ENCODE data around the gene UBAP2L.
A peak's percentile ranks its signal among the peaks of the same experiment; 100 is the strongest.
"Not testable (repeated sequence)": the region's sequence is repeated elsewhere in the genome, so short reads cannot be mapped to it uniquely, and the experiment has no call there.

The UBAP2L gene

DNA sequence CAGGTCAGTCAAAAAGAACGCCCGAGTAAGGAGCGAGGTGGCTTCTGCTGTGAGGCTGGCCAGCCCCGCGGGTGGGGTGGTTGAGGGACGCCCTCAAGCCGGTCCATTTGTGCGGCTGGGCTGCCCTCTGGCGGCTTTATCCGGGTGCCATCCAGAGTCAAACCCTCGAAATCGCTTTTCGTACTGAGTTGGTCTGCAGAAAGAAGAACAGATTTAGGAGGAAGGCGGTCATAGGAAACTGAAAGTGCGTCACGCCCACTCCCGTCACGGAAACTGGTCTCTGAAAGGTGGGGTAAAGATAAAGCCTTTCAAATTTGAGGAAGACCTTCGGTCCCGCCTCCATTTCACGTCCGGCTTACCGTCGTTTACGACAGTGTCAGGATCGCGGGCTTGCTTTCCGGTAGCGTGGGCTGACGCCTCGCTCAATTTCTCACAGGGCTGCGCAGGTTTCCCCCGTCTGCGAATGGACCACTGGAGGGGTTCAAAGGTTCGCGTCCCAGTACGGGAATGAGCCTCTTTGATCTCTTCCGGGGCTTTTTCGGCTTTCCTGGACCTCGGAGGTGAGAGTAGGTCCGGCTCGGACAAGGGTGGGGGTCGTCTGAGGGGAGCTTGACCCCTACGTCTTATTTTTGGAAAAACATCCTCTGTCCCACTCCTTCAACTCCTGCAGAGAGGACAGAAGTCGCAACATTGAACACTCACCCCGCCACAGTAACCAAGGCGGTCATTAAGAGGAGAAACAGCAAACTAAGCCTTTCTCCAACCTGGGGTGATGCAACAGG lies 51.7 kb downstream of the UBAP2L start, which contains the start of gene HAX1:
Gene HAX1, plus strand, starts transcription at position 413 of the 782 bp plus-strand sequence. Its CDS starts 95 bp downstream, at position 508.
- no peaks in the 10 kb centered on the region for H3K27me3 ChIP-seq
- H3K4me3 ChIP-seq = peak within 1 kb of the TSS; percentile 77 to 93 (median 84)
- H3K4me2 ChIP-seq = peak within 1 kb of the TSS; percentile 87 to 96 (median 90)
- peak in 2 of 11 experiments; percentile 16 to 66; a peak in 2 of 22 replicates for TF ChIP-seq Cebpa-rat (IDR thresholded peaks at IDR 0.05)
- H3K9me3 ChIP-seq (replicated peaks in 1 of 11) = no peaks in the 10 kb centered on the region
- H3K4me1 ChIP-seq = peaks cover 23 to 37% (median 29%) of the 10 kb centered on the region in 10 experiments
- peak within 1 kb of the TSS; percentile 86 to 92 (median 88) for H3K9ac ChIP-seq
- H3K36me3 ChIP-seq = peaks cover 54 to 75% (median 67%) of the 10 kb centered on the region in 11 experiments
- H4K20me1 ChIP-seq = peaks cover 0 to 15% (median 0%) of the 10 kb centered on the region in 11 experiments; a peak in 1 of 22 replicates
- peak within 1 kb of the TSS; percentile 78 to 90 (median 86) for H3K27ac ChIP-seq

DNA sequence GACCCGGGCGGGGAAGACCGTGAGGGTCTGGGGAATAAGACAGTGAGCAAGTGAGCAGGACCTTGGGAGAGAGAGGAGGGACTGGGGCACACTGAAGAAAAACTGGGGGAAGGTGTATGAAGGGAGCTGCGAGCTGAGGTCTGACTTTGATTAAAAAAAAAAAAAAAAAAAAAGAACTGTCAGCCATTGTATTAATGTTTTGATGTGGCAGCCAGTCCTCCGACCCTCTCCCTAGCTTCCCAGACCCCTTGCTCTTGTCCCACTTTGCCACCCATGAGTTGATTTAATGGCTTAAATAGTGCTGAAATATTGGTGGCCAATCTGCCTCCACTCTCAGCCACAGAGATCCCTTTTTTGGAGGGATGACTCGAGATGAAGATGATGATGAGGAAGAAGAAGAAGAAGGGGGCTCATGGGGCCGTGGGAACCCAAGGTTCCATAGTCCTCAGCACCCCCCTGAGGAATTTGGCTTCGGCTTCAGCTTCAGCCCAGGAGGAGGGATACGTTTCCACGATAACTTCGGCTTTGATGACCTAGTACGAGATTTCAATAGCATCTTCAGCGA lies 52.3 kb downstream of the UBAP2L start:
- Histone ChIP-seq H3K36me3 (peaks cover 49 to 75% (median 61%) of the 10 kb centered on the region in 11 experiments), H3K9ac (peak overlapping the region; percentile 86 to 92 (median 88)), H4K20me1 (peaks cover 0 to 14% (median 0%) of the 10 kb centered on the region in 11 experiments; a peak in 1 of 22 replicates), H3K4me1 (peaks cover 23 to 37% (median 29%) of the 10 kb centered on the region in 10 experiments), H3K27ac (peak overlapping the region; percentile 78 to 90 (median 86)), H3K4me3 (peak overlapping the region; percentile 77 to 93 (median 84)), H3K4me2 (peak overlapping the region; percentile 87 to 96 (median 89)), H3K9me3 (replicated peaks in 1 of 11) (no peaks in the 10 kb centered on the region), H3K27me3 (no peaks in the 10 kb centered on the region)
- TF ChIP-seq Cebpa-rat (IDR thresholded peaks at IDR 0.05) = peak in 1 of 11 experiments; percentile 43; a peak in 3 of 22 replicates

DNA sequence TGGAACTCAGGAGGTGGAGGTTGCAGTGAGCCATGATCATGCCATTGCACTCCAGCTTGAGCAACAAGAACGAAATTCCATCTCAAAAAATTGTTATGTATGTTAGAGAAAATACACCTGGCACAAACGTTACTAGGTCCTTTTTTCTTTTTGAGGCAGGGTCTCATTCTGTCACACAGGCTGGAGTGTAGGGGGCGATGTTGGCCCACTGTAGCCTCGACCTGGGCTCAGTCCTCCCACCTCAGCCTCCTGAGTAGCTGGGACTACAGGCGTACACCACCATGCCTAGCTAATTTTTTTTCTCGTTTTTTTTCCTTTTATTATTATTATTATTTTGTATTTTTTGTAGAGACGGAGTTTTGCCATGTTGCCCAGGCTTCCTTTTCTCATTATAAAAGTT lies 56.0 kb downstream of the UBAP2L start:
- Histone ChIP-seq H3K27me3 (no peaks in the 10 kb centered on the region), H3K9me3 (replicated peaks in 1 of 11) (no peaks in the 10 kb centered on the region), H3K36me3 (peaks cover 20 to 46% (median 29%) of the 10 kb centered on the region in 11 experiments), H3K4me2 (no peak overlapping the region), H3K4me1 (peaks cover 12 to 18% (median 16%) of the 10 kb centered on the region in 10 experiments), H3K4me3 (no peak overlapping the region), H3K9ac (no peak overlapping the region), H4K20me1 (no peaks in the 10 kb centered on the region), H3K27ac (no peak overlapping the region)
- TF ChIP-seq Cebpa-rat (IDR thresholded peaks at IDR 0.05) = no peak

DNA sequence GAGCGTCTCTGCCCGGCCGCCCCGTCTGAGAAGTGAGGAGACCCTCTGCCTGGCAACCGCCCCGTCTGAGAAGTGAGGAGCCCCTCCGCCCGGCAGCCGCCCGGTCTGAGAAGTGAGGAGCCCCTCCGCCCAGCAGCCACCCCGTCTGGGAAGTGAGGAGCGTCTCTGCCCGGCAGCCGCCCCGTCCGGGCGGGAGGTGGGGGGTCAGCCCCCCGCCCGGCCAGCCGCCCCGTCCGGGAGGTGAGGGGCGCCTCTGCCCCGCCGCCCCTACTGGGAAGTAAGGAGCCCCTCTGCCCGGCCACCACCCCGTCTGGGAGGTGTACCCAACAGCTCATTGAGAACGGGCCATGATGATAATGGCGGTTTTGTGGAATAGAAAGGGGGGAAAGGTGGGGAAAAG lies 66.8 kb downstream of the UBAP2L start:
- not testable (repeated sequence) for H3K4me3 ChIP-seq, H3K4me2 ChIP-seq, H3K27ac ChIP-seq, H4K20me1 ChIP-seq, H3K27me3 ChIP-seq, H3K9ac ChIP-seq, H3K36me3 ChIP-seq, H3K4me1 ChIP-seq
- H3K9me3 ChIP-seq (replicated peaks in 1 of 11) = peaks cover 0 to 17% (median 4%) of the 10 kb centered on the region in 11 experiments; a peak in 6 of 22 replicates

DNA sequence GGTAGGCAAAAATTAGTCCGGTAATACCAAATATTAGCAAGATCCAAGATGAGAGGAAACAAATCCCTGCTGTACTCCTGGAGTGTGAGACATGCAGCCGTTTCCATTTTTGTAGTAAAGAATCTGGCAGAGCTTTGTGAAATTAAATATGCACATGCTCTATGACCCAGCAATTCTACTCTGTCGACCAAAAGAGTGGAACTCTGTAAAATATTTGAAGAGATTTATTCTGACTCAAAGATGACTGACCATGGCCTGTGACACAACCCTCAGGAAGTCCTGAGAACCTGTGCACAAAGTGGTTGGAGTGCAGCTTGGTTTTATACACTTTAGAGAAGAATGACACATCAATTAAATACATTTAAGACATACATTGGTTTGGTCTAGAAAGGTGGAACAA lies 67.9 kb downstream of the UBAP2L start:
- Histone ChIP-seq H3K4me1 (no peaks in the 10 kb centered on the region), H3K9ac (no peak overlapping the region)

DNA sequence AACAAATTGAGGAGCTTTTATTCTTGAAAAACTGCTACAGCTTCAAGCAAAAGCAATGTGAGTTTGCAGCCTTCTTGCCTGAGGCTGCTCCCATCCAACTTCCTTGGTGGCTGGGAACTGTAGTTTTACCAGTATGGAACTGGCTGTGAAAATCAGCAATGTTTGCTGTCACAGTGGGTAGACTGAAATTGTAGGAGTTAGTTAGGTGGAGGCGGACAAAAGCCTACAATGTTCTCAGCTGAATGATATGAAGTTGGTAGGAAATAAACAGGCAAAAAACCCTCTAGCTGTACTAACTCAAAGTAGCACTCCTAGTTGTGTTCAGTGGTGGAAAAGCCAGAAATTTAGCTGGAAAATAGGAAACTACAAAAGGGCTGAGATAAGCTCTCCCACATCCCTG lies 70.2 kb downstream of the UBAP2L start:
- H3K27ac ChIP-seq = no peak overlapping the region
- no peaks in the 10 kb centered on the region; a peak in 1 of 22 replicates for H3K36me3 ChIP-seq
- no peaks in the 10 kb centered on the region for H3K27me3 ChIP-seq
- no peak for TF ChIP-seq Cebpa-rat (IDR thresholded peaks at IDR 0.05)
- no peak overlapping the region for H3K9ac ChIP-seq
- H3K4me3 ChIP-seq = no peak overlapping the region
- H3K4me2 ChIP-seq = no peak overlapping the region
- H3K9me3 ChIP-seq (replicated peaks in 1 of 11) = peaks cover 20 to 48% (median 27%) of the 10 kb centered on the region in 11 experiments
- no peaks in the 10 kb centered on the region for H4K20me1 ChIP-seq
- no peaks in the 10 kb centered on the region for H3K4me1 ChIP-seq

More for the DNA sequence above, 67.9 kb downstream of the UBAP2L start:
- no peak for TF ChIP-seq Cebpa-rat (IDR thresholded peaks at IDR 0.05)
- H3K36me3 ChIP-seq = no peaks in the 10 kb centered on the region
- H3K9me3 ChIP-seq (replicated peaks in 1 of 11) = peaks cover 0 to 25% (median 6%) of the 10 kb centered on the region in 11 experiments; a peak in 11 of 22 replicates
- H3K4me2 ChIP-seq = no peak overlapping the region
- no peak overlapping the region for H3K4me3 ChIP-seq
- H3K27ac ChIP-seq = no peak overlapping the region
- H3K27me3 ChIP-seq = no peaks in the 10 kb centered on the region
- no peaks in the 10 kb centered on the region for H4K20me1 ChIP-seq

DNA sequence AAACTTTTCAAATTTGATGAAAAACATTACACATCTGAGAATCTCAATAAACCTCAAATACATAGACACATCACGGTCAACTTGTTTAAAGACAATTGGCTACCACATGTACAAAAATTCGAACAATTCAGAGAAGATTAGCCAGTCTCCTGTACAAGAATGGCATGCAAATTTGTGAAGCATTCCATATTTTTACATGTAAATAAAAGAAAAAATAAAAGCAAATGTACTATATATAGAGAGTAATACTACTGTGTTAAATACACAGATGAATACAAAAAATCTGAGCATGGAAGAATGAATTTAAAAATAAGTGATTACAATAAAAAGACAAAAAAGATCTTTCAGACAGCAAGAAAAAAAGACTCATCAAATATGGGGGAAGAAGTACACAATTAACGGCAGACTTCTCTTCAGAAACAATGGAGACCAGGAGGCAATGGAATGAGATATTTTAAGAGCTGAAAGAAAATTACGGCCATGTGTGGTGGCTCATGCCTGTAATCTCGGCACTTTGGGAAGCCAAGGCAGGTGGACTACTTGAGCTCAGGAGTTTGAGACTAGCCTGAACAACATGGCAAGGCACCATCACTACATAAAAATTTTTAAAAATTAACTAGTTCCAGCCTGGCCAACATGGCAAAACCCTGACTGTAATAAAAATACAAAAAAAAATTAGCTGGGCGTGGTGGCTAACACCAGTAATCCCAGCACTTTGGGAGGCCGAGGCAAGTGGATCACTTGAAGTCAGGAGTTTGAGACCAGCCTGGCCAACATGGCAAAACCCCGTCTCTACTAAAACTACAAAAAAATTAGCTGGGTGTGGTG lies 74.9 kb downstream of the UBAP2L start:
- peaks cover 23 to 50% (median 31%) of the 10 kb centered on the region in 11 experiments for H3K9me3 ChIP-seq (replicated peaks in 1 of 11)
- no peak overlapping the region for H3K4me2 ChIP-seq
- H4K20me1 ChIP-seq = no peaks in the 10 kb centered on the region
- H3K36me3 ChIP-seq = no peaks in the 10 kb centered on the region; a peak in 1 of 22 replicates
- H3K9ac ChIP-seq = no peak overlapping the region
- H3K4me1 ChIP-seq = no peaks in the 10 kb centered on the region
- no peaks in the 10 kb centered on the region for H3K27me3 ChIP-seq
- no peak for TF ChIP-seq Cebpa-rat (IDR thresholded peaks at IDR 0.05)
- H3K27ac ChIP-seq = no peak overlapping the region
- 0 out of 20 replicates have a peak overlapping the region, but pooled peaks of 1 of the 10 experiments have one; percentile 7 for H3K4me3 ChIP-seq

DNA sequence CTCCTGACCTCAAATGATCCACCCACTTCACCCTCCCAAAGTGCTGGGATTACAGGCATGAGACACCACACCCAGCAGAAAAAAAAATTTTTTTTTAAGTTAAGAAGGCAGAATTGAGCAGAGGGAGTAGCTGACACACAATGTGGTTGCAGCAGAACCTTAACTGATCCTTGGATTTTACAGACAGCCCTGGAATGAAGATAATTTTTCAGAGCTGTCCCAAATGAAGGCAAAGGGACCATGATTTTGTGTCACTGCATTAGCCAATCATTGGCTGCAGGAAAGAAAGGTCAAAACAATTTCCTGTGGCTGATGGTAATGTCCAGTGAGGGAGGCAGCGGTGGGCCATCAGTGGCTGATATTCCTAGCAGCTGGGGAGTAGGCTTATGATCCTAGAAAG lies 80.8 kb downstream of the UBAP2L start:
- H3K4me3 ChIP-seq = no peak overlapping the region
- no peak overlapping the region for H3K27ac ChIP-seq
- H4K20me1 ChIP-seq = no peaks in the 10 kb centered on the region
- H3K9ac ChIP-seq = no peak overlapping the region
- no peaks in the 10 kb centered on the region for H3K36me3 ChIP-seq
- H3K4me1 ChIP-seq = no peaks in the 10 kb centered on the region
- H3K27me3 ChIP-seq = no peaks in the 10 kb centered on the region
- no peak overlapping the region for H3K4me2 ChIP-seq
- H3K9me3 ChIP-seq (replicated peaks in 1 of 11) = peaks cover 0 to 8% (median 4%) of the 10 kb centered on the region in 11 experiments; a peak in 11 of 22 replicates
- no peak for TF ChIP-seq Cebpa-rat (IDR thresholded peaks at IDR 0.05)
